ENCODE measurements around the gene POU3F2.
A peak's percentile ranks its signal among the peaks of the same experiment; 100 is the strongest.

The POU3F2 gene

DNA sequence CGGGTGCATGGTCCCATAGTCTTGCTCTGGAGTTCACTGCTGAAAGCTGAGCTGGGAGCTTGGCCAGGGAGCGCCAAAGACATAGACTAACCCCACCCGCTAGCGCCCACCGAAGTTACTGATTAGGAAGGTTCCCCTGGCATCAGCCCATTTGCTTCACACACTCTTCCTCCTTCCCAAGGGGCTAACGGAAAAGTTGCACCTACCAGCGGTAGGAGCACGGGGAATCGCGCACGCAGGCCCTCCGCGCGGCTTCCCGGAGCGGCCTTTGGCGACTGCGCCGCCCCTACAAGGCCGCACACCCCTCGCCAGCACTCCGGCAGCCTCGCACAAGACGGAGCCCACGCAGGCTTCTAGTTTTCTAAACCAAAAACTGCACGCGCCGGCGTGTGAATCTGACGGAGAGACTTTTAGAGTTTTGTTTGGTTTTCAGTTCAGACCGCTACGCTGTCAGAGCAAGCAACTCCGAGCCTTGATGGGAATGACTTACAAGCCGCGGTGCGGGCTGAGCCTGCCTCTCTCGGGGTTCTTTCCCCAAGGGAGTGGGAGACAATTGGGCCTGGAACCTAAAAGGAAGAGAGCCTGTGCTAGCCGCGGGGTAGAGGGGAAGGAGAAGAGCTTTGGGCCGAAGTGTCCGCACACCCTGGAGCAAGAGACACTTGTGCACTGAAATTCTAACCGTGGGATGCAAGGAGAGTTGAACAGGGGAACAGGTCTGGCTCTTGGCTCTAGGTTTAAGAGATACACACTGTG lies 891 bp upstream of the POU3F2 start:
- Mint-ChIP-seq H3K27me3 (peaks cover 86 to 92% of the 10 kb centered on the region in 2 donors), H3K4me1 (ENCODE audit: low read depth in 2 of 2) (peaks cover 38 to 43% of the 10 kb centered on the region in 2 donors), H3K4me3 (peak overlapping the region; percentile 89 to 95), H3K9me3 (no peaks in the 10 kb centered on the region), H3K27ac (peak overlapping the region in 1 of 2 donors; percentile 80), H3K36me3 (ENCODE audit: insufficient read depth) (peaks cover 23% of the 10 kb centered on the region)
- ATAC-seq (replicated peaks), result peak; percentile 18
- no peak for DNase-seq

DNA sequence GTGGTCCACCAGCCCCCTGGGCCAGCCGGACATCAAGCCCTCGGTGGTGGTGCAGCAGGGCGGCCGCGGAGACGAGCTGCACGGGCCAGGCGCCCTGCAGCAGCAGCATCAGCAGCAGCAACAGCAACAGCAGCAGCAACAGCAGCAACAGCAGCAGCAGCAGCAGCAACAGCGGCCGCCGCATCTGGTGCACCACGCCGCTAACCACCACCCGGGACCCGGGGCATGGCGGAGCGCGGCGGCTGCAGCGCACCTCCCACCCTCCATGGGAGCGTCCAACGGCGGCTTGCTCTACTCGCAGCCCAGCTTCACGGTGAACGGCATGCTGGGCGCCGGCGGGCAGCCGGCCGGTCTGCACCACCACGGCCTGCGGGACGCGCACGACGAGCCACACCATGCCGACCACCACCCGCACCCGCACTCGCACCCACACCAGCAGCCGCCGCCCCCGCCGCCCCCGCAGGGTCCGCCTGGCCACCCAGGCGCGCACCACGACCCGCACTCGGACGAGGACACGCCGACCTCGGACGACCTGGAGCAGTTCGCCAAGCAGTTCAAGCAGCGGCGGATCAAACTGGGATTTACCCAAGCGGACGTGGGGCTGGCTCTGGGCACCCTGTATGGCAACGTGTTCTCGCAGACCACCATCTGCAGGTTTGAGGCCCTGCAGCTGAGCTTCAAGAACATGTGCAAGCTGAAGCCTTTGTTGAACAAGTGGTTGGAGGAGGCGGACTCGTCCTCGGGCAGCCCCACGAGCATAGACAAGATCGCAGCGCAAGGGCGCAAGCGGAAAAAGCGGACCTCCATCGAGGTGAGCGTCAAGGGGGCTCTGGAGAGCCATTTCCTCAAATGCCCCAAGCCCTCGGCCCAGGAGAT lies 1.0 kb downstream of the POU3F2 start:
- Mint-ChIP-seq H3K4me3 (peak overlapping the region; percentile 45), H3K27me3 (peaks cover 87 to 92% of the 10 kb centered on the region in 2 donors), H3K4me1 (ENCODE audit: low read depth in 2 of 2) (peaks cover 32 to 36% of the 10 kb centered on the region in 2 donors), H3K36me3 (ENCODE audit: insufficient read depth) (peaks cover 23% of the 10 kb centered on the region), H3K27ac (no peak overlapping the region), H3K9me3 (no peaks in the 10 kb centered on the region)
- ATAC-seq (replicated peaks) (peak; percentile 16), DNase-seq (no peak)

- Mint-ChIP-seq H3K9me3 (no peaks in the 10 kb centered on the region), H3K27ac (no peak overlapping the region), H3K36me3 (ENCODE audit: insufficient read depth) (peaks cover 17% of the 10 kb centered on the region), H3K27me3 (peaks cover 84 to 92% of the 10 kb centered on the region in 2 donors), H3K4me1 (ENCODE audit: low read depth in 2 of 2) (peaks cover 27 to 32% of the 10 kb centered on the region in 2 donors), H3K4me3 (peak overlapping the region; percentile 45)
- ATAC-seq (replicated peaks), result no peak
- DNase-seq, result no peak
These were observed 1.9 kb downstream of the POU3F2 start for GRCh38 chr6:98836025-98836961.

DNA sequence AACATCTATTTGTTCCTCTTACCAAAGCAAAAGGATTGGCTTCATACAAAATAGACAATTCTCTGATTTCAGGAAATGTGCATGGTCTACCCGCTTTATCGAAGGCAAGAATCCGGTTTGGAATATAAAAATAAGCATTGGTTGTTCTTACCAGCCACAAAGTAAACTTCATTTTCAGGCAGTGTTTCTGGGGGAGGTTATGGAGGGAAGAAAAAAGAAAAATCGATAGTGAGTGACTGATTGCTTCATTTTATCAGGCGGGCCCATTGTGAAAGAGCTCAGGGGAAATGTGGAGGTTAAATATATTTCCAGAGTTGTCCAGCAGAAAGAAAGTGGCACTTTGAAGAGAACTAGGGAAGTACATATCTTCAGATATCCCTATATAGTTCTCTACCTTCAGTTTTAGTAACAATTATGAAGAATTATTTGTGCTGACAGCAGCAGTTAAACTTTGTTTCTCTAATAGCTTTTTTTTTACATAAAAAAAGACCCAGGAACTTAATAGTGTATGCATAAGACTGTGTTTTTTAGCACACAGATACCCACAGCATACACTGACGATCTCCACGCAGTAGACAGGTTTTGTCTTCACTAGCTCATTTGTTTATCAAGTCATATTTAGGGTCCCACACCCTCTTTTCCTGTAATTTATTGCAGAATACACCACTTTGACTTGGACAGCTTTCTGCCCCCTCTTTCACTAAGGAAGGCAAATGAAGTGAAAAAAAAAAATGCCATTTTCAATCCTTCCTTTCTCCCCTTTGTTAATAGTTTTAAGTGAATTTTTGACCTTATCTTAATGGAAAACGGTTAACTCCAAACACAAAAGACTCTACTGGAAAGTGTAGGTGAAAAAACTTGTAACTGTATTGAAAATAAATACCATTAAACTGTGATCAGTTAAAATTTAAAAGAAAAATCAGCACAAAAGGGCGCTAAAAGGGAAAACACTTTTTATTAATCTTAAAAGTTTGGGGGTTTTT lies 2.9 kb downstream of the POU3F2 start:
- H3K9me3 Mint-ChIP-seq, result no peaks in the 10 kb centered on the region
- H3K27ac Mint-ChIP-seq, result no peak overlapping the region
- DNase-seq (no peak), ATAC-seq (replicated peaks) (no peak)
- H3K4me3 Mint-ChIP-seq, result no peak overlapping the region
- H3K4me1 Mint-ChIP-seq (ENCODE audit: low read depth in 2 of 2), result peaks cover 22 to 30% of the 10 kb centered on the region in 2 donors
- H3K27me3 Mint-ChIP-seq, result peaks cover 85 to 92% of the 10 kb centered on the region in 2 donors
- peaks cover 15% of the 10 kb centered on the region for H3K36me3 Mint-ChIP-seq (ENCODE audit: insufficient read depth)

DNA sequence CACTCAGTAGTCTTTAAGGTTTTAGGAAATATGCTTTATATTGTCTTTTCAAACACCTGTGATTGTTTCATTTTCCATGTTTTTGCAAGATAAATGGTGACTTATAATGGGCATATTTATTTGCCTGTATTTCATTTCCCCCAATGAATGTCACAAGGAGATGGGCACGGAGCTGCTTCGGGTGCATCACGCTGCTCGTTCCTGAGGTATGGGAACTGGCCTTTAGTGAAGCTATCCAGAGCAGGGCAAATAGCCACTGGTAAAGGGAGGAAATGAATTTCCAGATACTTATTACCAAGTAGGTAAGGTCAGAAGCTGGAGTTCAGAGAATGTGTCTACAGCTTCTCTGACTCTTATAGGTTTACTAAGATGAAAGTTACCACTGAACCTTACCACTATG lies 3.7 kb downstream of the POU3F2 start:
- Mint-ChIP-seq H3K27ac (no peak overlapping the region), H3K4me1 (ENCODE audit: low read depth in 2 of 2) (peaks cover 18 to 24% of the 10 kb centered on the region in 2 donors), H3K4me3 (no peak overlapping the region), H3K36me3 (ENCODE audit: insufficient read depth) (peaks cover 11% of the 10 kb centered on the region), H3K27me3 (peaks cover 86 to 92% of the 10 kb centered on the region in 2 donors), H3K9me3 (no peaks in the 10 kb centered on the region)
- ATAC-seq (replicated peaks), result no peak
- DNase-seq, result no peak

DNA sequence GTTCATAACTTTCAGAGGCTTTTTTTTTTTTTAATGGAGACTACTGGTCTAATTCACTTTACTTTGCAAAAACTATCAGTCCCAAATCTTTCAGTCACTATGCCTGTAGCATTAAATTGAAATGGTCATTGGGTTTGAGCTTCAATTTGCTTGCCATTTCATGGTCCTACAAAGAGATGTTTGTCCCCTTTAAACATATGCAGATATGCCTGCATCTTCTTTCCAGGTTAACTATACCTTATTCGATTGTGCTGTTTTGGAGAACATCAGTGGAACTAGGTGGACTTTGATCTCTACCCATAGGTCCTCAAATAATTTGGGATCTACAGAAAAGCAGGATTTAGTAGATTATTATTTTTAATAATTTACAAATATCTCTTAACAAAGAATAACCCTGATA lies 4.6 kb downstream of the POU3F2 start:
- no peaks in the 10 kb centered on the region for H3K9me3 Mint-ChIP-seq
- peaks cover 8% of the 10 kb centered on the region for H3K36me3 Mint-ChIP-seq (ENCODE audit: insufficient read depth)
- no peak overlapping the region for H3K4me3 Mint-ChIP-seq
- H3K4me1 Mint-ChIP-seq (ENCODE audit: low read depth in 2 of 2), result peaks cover 12 to 14% of the 10 kb centered on the region in 2 donors
- peaks cover 86 to 92% of the 10 kb centered on the region in 2 donors for H3K27me3 Mint-ChIP-seq
- no peak overlapping the region for H3K27ac Mint-ChIP-seq
- no peak for DNase-seq
- no peak for ATAC-seq (replicated peaks)

DNA sequence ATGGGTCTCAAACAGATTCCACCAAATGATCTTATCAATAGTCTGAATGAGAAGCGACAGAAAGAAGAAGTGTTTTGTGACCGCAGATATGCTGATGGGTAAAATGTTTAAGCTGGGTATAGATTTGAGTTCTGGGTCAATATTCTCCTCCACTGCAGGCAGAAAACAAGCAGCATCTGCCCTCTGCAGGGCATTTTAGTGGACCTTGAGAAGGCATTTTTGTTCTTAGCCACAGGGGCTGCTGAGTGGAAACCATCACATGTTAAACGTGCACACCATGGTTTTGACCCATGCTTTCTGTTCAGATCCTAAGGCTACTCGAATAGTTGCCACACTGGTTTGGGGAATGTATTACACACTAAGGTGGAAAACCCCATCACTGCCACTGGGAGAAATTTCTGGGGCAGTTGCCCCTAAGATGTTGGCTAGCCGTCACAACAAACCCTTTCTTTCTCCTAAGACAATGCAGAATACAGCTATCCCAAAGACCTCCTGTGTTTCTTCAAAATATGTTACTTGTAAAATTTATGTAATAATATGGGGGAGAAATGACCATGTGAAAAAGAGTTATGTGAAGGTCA lies 5.5 kb downstream of the POU3F2 start:
- ATAC-seq (replicated peaks), result no peak
- H3K4me3 Mint-ChIP-seq, result no peak overlapping the region
- no peak for DNase-seq
- peaks cover 8% of the 10 kb centered on the region for H3K36me3 Mint-ChIP-seq (ENCODE audit: insufficient read depth)
- H3K9me3 Mint-ChIP-seq, result no peaks in the 10 kb centered on the region
- peaks cover 92 to 97% of the 10 kb centered on the region in 2 donors for H3K27me3 Mint-ChIP-seq
- H3K27ac Mint-ChIP-seq, result no peak overlapping the region
- peaks cover 16 to 17% of the 10 kb centered on the region in 2 donors for H3K4me1 Mint-ChIP-seq (ENCODE audit: low read depth in 2 of 2)

DNA sequence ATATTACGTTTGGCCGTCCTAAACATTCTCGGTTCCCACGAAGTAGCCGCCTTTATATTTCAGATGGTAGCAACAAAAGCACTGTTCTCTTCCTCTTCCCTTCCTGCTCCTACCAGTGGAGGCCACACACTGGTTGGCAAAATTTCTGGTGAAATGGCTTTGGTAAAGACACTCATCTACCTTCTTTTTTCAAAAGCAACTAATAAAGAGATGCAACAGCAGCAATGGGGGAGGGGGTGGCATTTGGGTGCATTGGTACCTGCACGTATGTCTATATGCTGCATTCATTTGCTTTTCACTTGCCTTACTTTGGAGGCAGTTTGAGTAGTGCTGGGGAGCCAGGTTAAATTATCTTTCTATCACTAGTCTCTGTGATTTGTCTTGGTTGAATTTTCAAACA lies 6.0 kb downstream of the POU3F2 start:
- ATAC-seq (replicated peaks) (no peak), DNase-seq (no peak)
- no peaks in the 10 kb centered on the region for H3K9me3 Mint-ChIP-seq
- H3K27me3 Mint-ChIP-seq, result peaks cover 93 to 100% of the 10 kb centered on the region in 2 donors
- H3K36me3 Mint-ChIP-seq (ENCODE audit: insufficient read depth), result peaks cover 8% of the 10 kb centered on the region
- no peak overlapping the region for H3K27ac Mint-ChIP-seq
- no peak overlapping the region for H3K4me3 Mint-ChIP-seq
- peaks cover 17% of the 10 kb centered on the region in 2 donors for H3K4me1 Mint-ChIP-seq (ENCODE audit: low read depth in 2 of 2)

- peaks cover 19% of the 10 kb centered on the region in 2 donors for H3K4me1 Mint-ChIP-seq (ENCODE audit: low read depth in 2 of 2)
- H3K4me3 Mint-ChIP-seq, result no peak overlapping the region
- H3K36me3 Mint-ChIP-seq (ENCODE audit: insufficient read depth), result peaks cover 10% of the 10 kb centered on the region
- no peaks in the 10 kb centered on the region for H3K9me3 Mint-ChIP-seq
- H3K27me3 Mint-ChIP-seq, result peaks cover 93 to 100% of the 10 kb centered on the region in 2 donors
- DNase-seq (no peak), ATAC-seq (replicated peaks) (no peak)
- no peak overlapping the region for H3K27ac Mint-ChIP-seq
These were observed 6.7 kb downstream of the POU3F2 start for GRCh38 chr6:98840996-98841513.

- Mint-ChIP-seq H3K9me3 (no peaks in the 10 kb centered on the region), H3K36me3 (ENCODE audit: insufficient read depth) (peaks cover 10% of the 10 kb centered on the region), H3K4me1 (ENCODE audit: low read depth in 2 of 2) (peaks cover 15 to 16% of the 10 kb centered on the region in 2 donors), H3K4me3 (no peak overlapping the region), H3K27me3 (peaks cover 93 to 100% of the 10 kb centered on the region in 2 donors), H3K27ac (no peak overlapping the region)
- no peak for ATAC-seq (replicated peaks)
- no peak for DNase-seq
These were observed 7.4 kb downstream of the POU3F2 start for GRCh38 chr6:98841621-98842341.
